ENCODE data around the gene MYO1F.
"Not testable (repeated sequence)": the region's sequence is repeated elsewhere in the genome, so short reads cannot be mapped to it uniquely, and the experiment has no call there.

MYO1F gene

DNA sequence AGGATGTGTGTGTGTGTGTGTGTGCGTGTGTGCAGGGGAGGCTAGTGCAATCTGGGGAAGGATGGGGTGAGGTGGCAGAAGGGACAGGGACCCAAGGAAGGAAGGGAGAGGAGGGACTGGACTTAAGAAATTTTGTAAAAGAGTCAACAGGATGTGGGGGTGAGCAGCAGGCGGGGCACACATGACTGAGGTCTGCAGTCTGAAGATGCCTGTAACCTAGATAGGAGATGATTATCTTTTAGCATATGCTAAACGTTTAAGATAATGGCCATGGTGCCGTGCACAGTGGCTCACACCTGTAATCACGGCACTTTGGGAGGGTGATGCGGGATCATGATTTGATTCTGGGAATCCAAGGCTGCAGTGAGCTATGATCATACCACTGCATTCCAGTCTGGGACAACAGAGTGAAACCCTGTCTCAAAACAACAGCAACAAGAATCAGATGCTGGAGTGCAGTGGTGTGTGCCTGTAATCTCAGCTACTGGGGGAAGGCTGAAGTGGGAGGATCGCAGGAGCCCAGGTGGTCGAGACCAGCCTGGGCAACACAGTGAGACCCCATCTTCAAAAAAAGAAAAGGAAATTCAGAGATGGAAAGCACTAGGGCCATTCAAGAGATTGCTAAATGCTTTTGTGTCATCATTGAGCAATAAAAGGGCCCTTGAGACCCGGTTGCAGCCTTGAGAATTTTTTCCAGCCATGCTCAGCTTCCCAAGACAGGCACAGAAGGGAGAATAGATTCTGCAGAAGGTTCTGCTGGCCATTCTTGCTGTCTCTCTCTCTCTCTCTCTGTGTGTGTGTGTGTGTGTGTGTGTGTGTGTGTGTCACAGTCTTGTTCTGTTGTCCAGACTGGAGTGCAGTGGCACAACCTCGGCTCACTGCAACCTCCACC lies 59.4 kb downstream of the MYO1F start:
- Histone ChIP-seq H3K4me3 (ENCODE audit: low read length in 2 of 2) (no peak overlapping the region), H3K4me1 (ENCODE audit: control insufficient read depth in 2 of 2, insufficient read depth in 1 of 2, low read depth in 1 of 2, low read length in 2 of 2) (peaks cover 4% of the 10 kb centered on the region in 2 donors), H3K9ac (ENCODE audit: low read depth, low read length, poor library complexity) (no peak overlapping the region), H2BK120ac (ENCODE audit: low read depth, low read length) (no peak overlapping the region), H3K23ac (ENCODE audit: low read depth, low read length, poor library complexity) (no peak overlapping the region), H3K9me3 (replicated peaks in 1 of 2; ENCODE audit: control insufficient read depth in 2 of 2, insufficient read depth in 1 of 2, low read depth in 1 of 2, low read length in 2 of 2) (no peaks in the 10 kb centered on the region), H4K91ac (ENCODE audit: low read depth, low read length, poor library complexity) (no peak overlapping the region), H2BK12ac (ENCODE audit: low read length) (no peak overlapping the region), H3K4ac (ENCODE audit: low read length) (no peak overlapping the region), H3K4me2 (ENCODE audit: insufficient read depth, low read length, poor library complexity, severe bottlenecking) (no peak overlapping the region), H3K27me3 (ENCODE audit: control insufficient read depth in 3 of 3, insufficient read depth in 3 of 3, low read depth in 1 of 3, low read length in 3 of 3) (no peaks in the 10 kb centered on the region), H2AFZ (ENCODE audit: low read length) (peak overlapping the region; percentile 25), H3K14ac (ENCODE audit: low read length) (no peak overlapping the region), H2BK5ac (ENCODE audit: low read length) (no peak overlapping the region), H4K8ac (ENCODE audit: low read depth, low read length) (no peak overlapping the region), H2BK15ac (ENCODE audit: low read length) (no peak overlapping the region), H3K79me1 (ENCODE audit: low read depth, low read length) (no peaks in the 10 kb centered on the region), H3K27ac (replicated peaks; ENCODE audit: low read length) (no peak overlapping the region), H3K36me3 (replicated peaks in 1 of 2; ENCODE audit: control insufficient read depth in 2 of 2, insufficient read depth in 2 of 2, low read length in 2 of 2) (no peaks in the 10 kb centered on the region), H2AK5ac (ENCODE audit: low read depth, low read length) (no peak overlapping the region), H3K18ac (ENCODE audit: low read length) (no peak overlapping the region)
- DNase-seq (ENCODE audit: low spot score), result no peak
- WGBS, 2 donors (ENCODE audit: extremely low coverage in 2 of 2, insufficient read length in 2 of 2, insufficient replicate concordance in 1 of 2), result no CpG with 5 or more reads among the region's 10 CpGs

DNA sequence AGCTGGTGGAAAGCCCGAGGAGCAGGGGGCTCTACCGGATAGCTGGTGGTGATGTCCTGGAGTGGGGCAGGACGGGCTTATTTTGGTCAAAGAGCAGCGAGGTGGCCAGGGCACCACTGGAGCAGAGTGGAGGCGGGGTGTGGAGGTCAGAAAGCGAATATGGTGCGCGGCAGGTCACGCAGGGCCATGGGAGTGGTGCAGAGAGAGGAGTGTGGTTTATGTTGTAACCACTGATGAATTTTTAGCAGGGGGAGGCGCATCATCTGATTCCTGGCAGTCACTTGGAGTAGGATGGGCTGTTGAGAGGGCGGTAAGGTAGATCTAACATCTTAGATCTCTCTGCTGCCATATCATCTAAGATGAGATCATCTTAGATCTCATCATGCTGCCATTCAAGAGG lies 61.9 kb downstream of the MYO1F start:
- Histone ChIP-seq H3K9me3 (replicated peaks in 1 of 2; ENCODE audit: control insufficient read depth in 2 of 2, insufficient read depth in 1 of 2, low read depth in 1 of 2, low read length in 2 of 2) (no peaks in the 10 kb centered on the region), H3K4me2 (ENCODE audit: insufficient read depth, low read length, poor library complexity, severe bottlenecking) (no peak overlapping the region), H3K4ac (ENCODE audit: low read length) (no peak overlapping the region), H2AK5ac (ENCODE audit: low read depth, low read length) (peak overlapping the region; percentile 79), H4K8ac (ENCODE audit: low read depth, low read length) (no peak overlapping the region), H3K9ac (ENCODE audit: low read depth, low read length, poor library complexity) (peak overlapping the region; percentile 50), H3K79me1 (ENCODE audit: low read depth, low read length) (peaks cover 10% of the 10 kb centered on the region), H2AFZ (ENCODE audit: low read length) (no peak overlapping the region), H2BK5ac (ENCODE audit: low read length) (no peak overlapping the region), H2BK15ac (ENCODE audit: low read length) (peak overlapping the region; percentile 25), H4K91ac (ENCODE audit: low read depth, low read length, poor library complexity) (no peak overlapping the region), H3K4me3 (ENCODE audit: low read length in 2 of 2) (no peak overlapping the region), H3K18ac (ENCODE audit: low read length) (peak overlapping the region; percentile 44), H3K23ac (ENCODE audit: low read depth, low read length, poor library complexity) (no peak overlapping the region), H3K4me1 (ENCODE audit: control insufficient read depth in 2 of 2, insufficient read depth in 1 of 2, low read depth in 1 of 2, low read length in 2 of 2) (peaks cover 4 to 7% of the 10 kb centered on the region in 2 donors), H3K14ac (ENCODE audit: low read length) (no peak overlapping the region), H3K36me3 (replicated peaks in 1 of 2; ENCODE audit: control insufficient read depth in 2 of 2, insufficient read depth in 2 of 2, low read length in 2 of 2) (peaks cover 4 to 17% of the 10 kb centered on the region in 2 donors), H2BK120ac (ENCODE audit: low read depth, low read length) (no peak overlapping the region), H2BK12ac (ENCODE audit: low read length) (no peak overlapping the region), H3K27me3 (ENCODE audit: control insufficient read depth in 3 of 3, insufficient read depth in 3 of 3, low read depth in 1 of 3, low read length in 3 of 3) (peaks cover 0 to 3% (median 0%) of the 10 kb centered on the region in 3 experiments), H3K27ac (replicated peaks; ENCODE audit: low read length) (no peak overlapping the region)
- no CpG with 5 or more reads among the region's 11 CpGs for WGBS, 2 donors (ENCODE audit: extremely low coverage in 2 of 2, insufficient read length in 2 of 2, insufficient replicate concordance in 1 of 2)
- no peak for DNase-seq (ENCODE audit: low spot score)

DNA sequence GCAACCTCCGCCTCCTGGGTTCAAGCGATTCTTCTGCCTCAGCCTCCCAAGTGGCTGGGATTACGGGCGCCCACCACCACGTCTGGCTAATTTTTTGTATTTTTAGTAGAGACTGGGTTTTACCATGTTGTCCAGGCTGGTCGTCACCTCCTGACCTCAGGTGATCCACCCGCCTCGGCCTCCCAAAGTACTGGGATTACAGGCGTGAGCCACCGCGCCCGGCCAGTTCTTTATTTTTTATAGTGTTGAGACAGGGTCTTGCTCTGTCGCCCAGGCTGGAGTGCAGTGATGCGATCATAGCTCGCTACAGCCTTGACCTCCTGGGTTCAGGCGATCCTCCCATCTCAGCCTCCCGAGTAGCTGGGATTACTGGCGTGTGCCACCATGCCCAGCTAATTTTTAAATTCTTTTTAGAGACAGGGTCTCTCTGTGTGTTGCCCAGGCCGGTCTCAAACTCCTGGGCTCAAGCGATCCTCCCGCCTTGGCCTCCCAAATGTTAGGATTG lies 62.7 kb downstream of the MYO1F start:
- peak overlapping the region; percentile 60 for H3K9ac ChIP-seq (ENCODE audit: low read depth, low read length, poor library complexity)

More for the DNA sequence above, 62.7 kb downstream of the MYO1F start:
- Histone ChIP-seq H3K4me3 (ENCODE audit: low read length in 2 of 2) (peak overlapping the region; percentile 34 to 84), H3K27ac (replicated peaks; ENCODE audit: low read length) (peak overlapping the region; percentile 84), H3K79me1 (ENCODE audit: low read depth, low read length) (peaks cover 10% of the 10 kb centered on the region), H3K4me2 (ENCODE audit: insufficient read depth, low read length, poor library complexity, severe bottlenecking) (peak overlapping the region; percentile 34), H3K36me3 (replicated peaks in 1 of 2; ENCODE audit: control insufficient read depth in 2 of 2, insufficient read depth in 2 of 2, low read length in 2 of 2) (peaks cover 4 to 21% of the 10 kb centered on the region in 2 donors), H2BK15ac (ENCODE audit: low read length) (peak overlapping the region; percentile 25), H3K23ac (ENCODE audit: low read depth, low read length, poor library complexity) (peak overlapping the region; percentile 97), H2AFZ (ENCODE audit: low read length) (peak overlapping the region; percentile 98)
- not testable (repeated sequence) for H3K27me3 ChIP-seq (ENCODE audit: control insufficient read depth in 3 of 3, insufficient read depth in 3 of 3, low read depth in 1 of 3, low read length in 3 of 3); H3K4me1 ChIP-seq (ENCODE audit: control insufficient read depth in 2 of 2, insufficient read depth in 1 of 2, low read depth in 1 of 2, low read length in 2 of 2); H2BK5ac ChIP-seq (ENCODE audit: low read length); DNase-seq (ENCODE audit: low spot score); H4K8ac ChIP-seq (ENCODE audit: low read depth, low read length); H3K14ac ChIP-seq (ENCODE audit: low read length); H3K9me3 ChIP-seq (replicated peaks in 1 of 2; ENCODE audit: control insufficient read depth in 2 of 2, insufficient read depth in 1 of 2, low read depth in 1 of 2, low read length in 2 of 2); H3K4ac ChIP-seq (ENCODE audit: low read length); H2BK120ac ChIP-seq (ENCODE audit: low read depth, low read length); H2BK12ac ChIP-seq (ENCODE audit: low read length); H4K91ac ChIP-seq (ENCODE audit: low read depth, low read length, poor library complexity); H3K18ac ChIP-seq (ENCODE audit: low read length); H2AK5ac ChIP-seq (ENCODE audit: low read depth, low read length)
- WGBS, 2 donors (ENCODE audit: extremely low coverage in 2 of 2, insufficient read length in 2 of 2, insufficient replicate concordance in 1 of 2), result no CpG with 5 or more reads among the region's 21 CpGs
